Spinal cord (tissue), 10 donors: ENCODE data around the gene FOXF2. TPM values are rescaled to one million over a fixed set of nuclear protein-coding genes. Genes with fewer than 3 reads are reported as not detected.
"Not testable (repeated sequence)": the region's sequence is repeated elsewhere in the genome, so short reads cannot be mapped to it uniquely, and the experiment has no call there.

Source experiments
- DNase-seq, 6 donors: peaks; one replicate each; pipeline versions ENCODE4 v3.0.0 to v3.0.0-alpha.2; 2013 to 2015; ENCODE audit warnings: low spot score in 6 of 6, low read depth in 4 of 6
- H3K27ac ChIP-seq: one replicate; pipeline ENCODE4 v1.5.1; 2013; ENCODE audit warnings: low read depth, low read length, control low read depth
- H3K27me3 ChIP-seq: one replicate; pipeline ENCODE4 v1.6.1; 2013; ENCODE audit warnings: low read length; ENCODE audit not compliant: control insufficient read depth, insufficient read depth
- H3K36me3 ChIP-seq: one replicate; pipeline ENCODE4 v1.6.1; 2013; ENCODE audit warnings: low read length; ENCODE audit not compliant: control insufficient read depth, insufficient read depth
- H3K4me1 ChIP-seq: one replicate; pipeline ENCODE4 v1.6.1; 2013; ENCODE audit warnings: low read length; ENCODE audit not compliant: control insufficient read depth, insufficient read depth
- H3K4me3 ChIP-seq: one replicate; pipeline ENCODE4 v1.5.1; 2013; ENCODE audit warnings: low read depth, low read length, control low read depth
- H3K9me3 ChIP-seq: one replicate; pipeline ENCODE4 v1.6.1; 2013; ENCODE audit warnings: low read length; ENCODE audit not compliant: control insufficient read depth, insufficient read depth
- WGBS: methylation state at CpG from one replicate; pipeline ENCODE4 v1.1.5; 2013; ENCODE audit warnings: missing lambda C conversion rate; ENCODE audit not compliant: insufficient coverage; 5-methylcytosine and 5-hydroxymethylcytosine counted together
- long read RNA-seq, 4 donors: transcript quantifications; one replicate each; lab custom pipeline, GENCODE V29; 2026
- polyA plus RNA-seq, 2 donors: library from polyadenylated mRNA; unstranded; fragments of 120-200 nt; gene quantifications; one replicate each; pipeline ENCODE4 v1.2.1, GENCODE V29; 2013; ENCODE audit not compliant: insufficient read length in 2 of 2
- total RNA-seq, 2 donors: library from RNA; depleted of rRNA in 1 of 2; stranded (reverse); fragments of 120-200 nt in 1 of 2; fragments of >200 nt in 1 of 2; gene quantifications; one replicate each; pipeline versions ENCODE4 v1.2.3 to v1.2.4, GENCODE V29; 2013 to 2014
- donor health status: healthy.

The FOXF2 gene
- total RNA-seq (1 to 10 TPM; 1.7 to 7.6 TPM), polyA plus RNA-seq (10 to 100 TPM; 12.6 to 15.6 TPM)
- long read RNA-seq, donor 1, partial matches to known transcripts, result 0 of 4 reads
- long read RNA-seq, donor 1, other reads (novel, unspliced or antisense), result 0 of 4 reads
- long read RNA-seq, donor 2, transcript FOXF2-202 (2 exons, 2,451 nt), result major isoform, 6 of 6 reads
- long read RNA-seq, donor 2, partial matches to known transcripts, result 0 of 6 reads
- long read RNA-seq, donor 2, other reads (novel, unspliced or antisense), result 0 of 6 reads
- long read RNA-seq, donor 3, transcript FOXF2-202 (2 exons, 2,451 nt), result major isoform, 8 of 8 reads
- long read RNA-seq, donor 3, partial matches to known transcripts, result 0 of 8 reads
- long read RNA-seq, donor 3, other reads (novel, unspliced or antisense), result 0 of 8 reads
- long read RNA-seq, donor 4, transcript FOXF2-202 (2 exons, 2,451 nt), result major isoform, 23 of 39 reads
- long read RNA-seq, donor 4, partial matches to known transcripts, result 16 of 39 reads
- long read RNA-seq, donor 4, other reads (novel, unspliced or antisense), result 0 of 39 reads

- H3K27ac ChIP-seq, result peak within 1 kb of the TSS; percentile 25
- no peak for DNase-seq
- peaks cover 33% of the 10 kb centered on the region for H3K4me1 ChIP-seq
Measured at GRCh38 chr6:1389369-1390132, at the start of gene FOXF2. Gene FOXF2 (plus strand): TSS chr6:1389576. CDS start chr6:1389948, 372 bp downstream.

GRCh38 chr6:1346101-1346500, 43.3 kb upstream of the FOXF2 start:
- no peak for DNase-seq
- H3K4me1 ChIP-seq, result no peaks in the 10 kb centered on the region
- no peak overlapping the region for H3K27ac ChIP-seq
- H3K9me3 ChIP-seq, result no peaks in the 10 kb centered on the region
- H3K27me3 ChIP-seq, result no peaks in the 10 kb centered on the region
- no peak overlapping the region for H3K4me3 ChIP-seq
- H3K36me3 ChIP-seq, result no peaks in the 10 kb centered on the region

More at GRCh38 chr6:1389369-1390132, at the start of gene FOXF2:
- H3K27me3 ChIP-seq, result peaks cover 90% of the 10 kb centered on the region
- WGBS, result under 1% methylated on average over 96 of the region's 112 CpGs
- H3K36me3 ChIP-seq, result peaks cover 5% of the 10 kb centered on the region
- H3K4me3 ChIP-seq, result peak within 1 kb of the TSS; percentile 35
- no peaks in the 10 kb centered on the region for H3K9me3 ChIP-seq

- Histone ChIP-seq H3K36me3 (no peaks in the 10 kb centered on the region), H3K9me3 (no peaks in the 10 kb centered on the region), H3K27me3 (no peaks in the 10 kb centered on the region), H3K4me3 (no peak overlapping the region), H3K4me1 (no peaks in the 10 kb centered on the region), H3K27ac (no peak overlapping the region)
- 85% methylated on average over 2 of the region's 5 CpGs for WGBS
- DNase-seq, result peak in 1 of 6 donors; percentile 11
Measured at GRCh38 chr6:1346558-1347091, 42.8 kb upstream of the FOXF2 start.

- H3K9me3 ChIP-seq, result no peaks in the 10 kb centered on the region
- 89% methylated on average over 3 of the region's 3 CpGs for WGBS
- H3K4me3 ChIP-seq, result no peak overlapping the region
- no peaks in the 10 kb centered on the region for H3K4me1 ChIP-seq
- no peak overlapping the region for H3K27ac ChIP-seq
- no peaks in the 10 kb centered on the region for H3K27me3 ChIP-seq
- H3K36me3 ChIP-seq, result no peaks in the 10 kb centered on the region
- DNase-seq, result no peak
Measured at GRCh38 chr6:1347161-1347560, 42.2 kb upstream of the FOXF2 start.

GRCh38 chr6:1348675-1349074, 40.7 kb upstream of the FOXF2 start:
- WGBS, result 14% methylated on average over 1 of the region's 1 CpG
- no peaks in the 10 kb centered on the region for H3K4me1 ChIP-seq
- no peak overlapping the region for H3K27ac ChIP-seq
- H3K27me3 ChIP-seq, result no peaks in the 10 kb centered on the region
- no peak overlapping the region for H3K4me3 ChIP-seq
- DNase-seq, result peak in 2 of 6 donors; percentile 54
- no peaks in the 10 kb centered on the region for H3K36me3 ChIP-seq
- no peaks in the 10 kb centered on the region for H3K9me3 ChIP-seq

- H3K4me1 ChIP-seq, result no peaks in the 10 kb centered on the region
- H3K27ac ChIP-seq, result no peak overlapping the region
- 40% methylated on average over 1 of the region's 1 CpG for WGBS
- H3K9me3 ChIP-seq, result no peaks in the 10 kb centered on the region
- H3K4me3 ChIP-seq, result no peak overlapping the region
- H3K27me3 ChIP-seq, result no peaks in the 10 kb centered on the region
- no peak for DNase-seq
- H3K36me3 ChIP-seq, result no peaks in the 10 kb centered on the region
Measured at GRCh38 chr6:1349655-1350054, 39.7 kb upstream of the FOXF2 start.

- no CpG with 5 or more reads among the region's 2 CpGs for WGBS
- Histone ChIP-seq H3K27ac (no peak overlapping the region), H3K9me3 (no peaks in the 10 kb centered on the region), H3K36me3 (no peaks in the 10 kb centered on the region), H3K27me3 (no peaks in the 10 kb centered on the region), H3K4me1 (no peaks in the 10 kb centered on the region), H3K4me3 (no peak overlapping the region)
- DNase-seq, result no peak
Measured at GRCh38 chr6:1351381-1352008, 37.9 kb upstream of the FOXF2 start.

GRCh38 chr6:1355068-1355467, 34.3 kb upstream of the FOXF2 start:
- not testable (repeated sequence) for H3K36me3 ChIP-seq, DNase-seq

GRCh38 chr6:1361717-1362116, 27.7 kb upstream of the FOXF2 start:
- not testable (repeated sequence) for H3K9me3 ChIP-seq, H3K27ac ChIP-seq, H3K4me3 ChIP-seq, DNase-seq, H3K36me3 ChIP-seq, H3K4me1 ChIP-seq, H3K27me3 ChIP-seq
- no CpG with 5 or more reads among the region's 4 CpGs for WGBS

More at GRCh38 chr6:1355068-1355467, 34.3 kb upstream of the FOXF2 start:
- H3K27ac ChIP-seq, H3K4me3 ChIP-seq, H3K27me3 ChIP-seq, H3K9me3 ChIP-seq, H3K4me1 ChIP-seq: not testable (repeated sequence)
